WTC11 (cell line): ENCODE data around the gene C5orf63.

Source experiments
- CTCF ChIP-seq: fragments of 200-600 bp; IDR thresholded peaks from 2 replicates; pipeline ENCODE4 v1.8.0; 2022; ENCODE audit warnings: antibody characterized with exemption
- NFYB ChIP-seq: sonication (generic); formaldehyde crosslinking; conservative IDR thresholded peaks from 2 replicates; pipeline ENCODE4 v1.8.0; 2022; ENCODE audit warnings: low read depth, missing genetic modification reagents
- PRRX2 ChIP-seq: fragments of 250-450 bp; sonication (Bioruptor Pico); IDR thresholded peaks from 2 replicates; pipeline ENCODE4 v1.8.0; 2021; ENCODE audit warnings: mild to moderate bottlenecking
- USF2 ChIP-seq: sonication (generic); formaldehyde crosslinking; IDR thresholded peaks from 2 replicates; pipeline ENCODE4 v1.8.1; 2023; ENCODE audit warnings: mild to moderate bottlenecking, missing genetic modification reagents, moderate library complexity

DNA sequence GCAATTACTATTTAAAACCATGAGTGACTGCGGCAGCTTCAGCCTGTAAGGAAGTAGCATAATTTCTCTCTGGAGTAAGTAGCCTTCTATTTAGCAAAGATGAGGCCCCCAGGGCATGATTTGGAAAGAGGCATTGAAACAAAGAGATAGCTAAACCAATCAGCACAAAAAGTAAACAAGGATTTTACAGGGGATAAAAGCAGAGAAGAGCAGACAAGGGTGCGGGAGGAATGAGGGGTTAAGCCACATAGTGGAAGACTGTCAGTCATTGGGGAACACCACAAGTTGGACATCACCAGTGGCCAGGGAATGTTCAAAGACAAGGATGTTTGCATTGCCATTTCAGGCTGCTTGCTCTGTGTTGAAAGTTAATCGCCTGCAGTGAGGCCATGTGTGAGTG, 24.0 kb upstream of the C5orf63 start:
- TF ChIP-seq CTCF (no peak), NFYB (CRISPR knock-in tag) (no peak), PRRX2 (CRISPR knock-in tag) (no peak), USF2 (CRISPR knock-in tag) (no peak)
